H9 (cell line): ENCODE data around the gene CCR2. TPM values are rescaled to one million over a fixed set of nuclear protein-coding genes. Genes with fewer than 3 reads are reported as not detected.

Experiments
- DNase-seq: peaks from one replicate; pipeline ENCODE4 v3.0.0-alpha.2; 2017
- H2AFZ ChIP-seq: one replicate; pipeline ENCODE4 v1.6.1; 2013; ENCODE audit warnings: mild to moderate bottlenecking, low read length, control low read depth, moderate library complexity
- H2AK5ac ChIP-seq: 2 replicates; pipeline ENCODE4 v1.6.1; 2013; ENCODE audit warnings: low read length, control low read depth, mixed read lengths; ENCODE audit not compliant: insufficient read length
- H2BK120ac ChIP-seq: one replicate; pipeline ENCODE4 v1.6.1; 2013; ENCODE audit warnings: low read depth, mild to moderate bottlenecking, low read length, control low read depth, inconsistent platforms; ENCODE audit not compliant: poor library complexity, severe bottlenecking
- H2BK12ac ChIP-seq: 2 replicates; pipeline ENCODE4 v1.6.1; 2013; ENCODE audit warnings: low read length, control low read depth, mixed read lengths, low read depth; ENCODE audit not compliant: insufficient read length
- H2BK15ac ChIP-seq: 2 replicates; pipeline ENCODE4 v1.6.1; 2013; ENCODE audit warnings: low read depth, low read length, control low read depth
- H2BK20ac ChIP-seq: one replicate; pipeline ENCODE4 v1.6.1; 2013; ENCODE audit warnings: low read depth, mild to moderate bottlenecking, low read length, control low read depth, inconsistent platforms; ENCODE audit not compliant: poor library complexity, severe bottlenecking
- H2BK5ac ChIP-seq: 2 replicates; pipeline ENCODE4 v1.6.1; 2013; ENCODE audit warnings: low read length, control low read depth, mixed read lengths; ENCODE audit not compliant: insufficient read length
- H3K14ac ChIP-seq: 2 replicates; pipeline ENCODE4 v1.6.1; 2013; ENCODE audit warnings: low read length, control low read depth; ENCODE audit not compliant: insufficient read depth
- H3K18ac ChIP-seq: 2 replicates; pipeline ENCODE4 v1.6.1; 2013; ENCODE audit warnings: low read depth, mild to moderate bottlenecking, mixed read lengths, low read length, control low read depth; ENCODE audit not compliant: insufficient read length
- H3K23ac ChIP-seq: 2 replicates; pipeline ENCODE4 v1.6.1; 2013; ENCODE audit warnings: low read length, control low read depth, mixed read lengths, low read depth; ENCODE audit not compliant: insufficient read length
- H3K23me2 ChIP-seq: 2 replicates; pipeline ENCODE4 v1.6.1; 2013; ENCODE audit warnings: low read depth, mild to moderate bottlenecking, mixed read lengths, low read length, control low read depth; ENCODE audit not compliant: insufficient read length, poor library complexity, severe bottlenecking
- H3K27ac ChIP-seq: 2 replicates; pipeline ENCODE4 v1.5.1; 2013; ENCODE audit warnings: low read length, control low read depth, mixed read lengths, low read depth; ENCODE audit not compliant: insufficient read length
- H3K27me3 ChIP-seq: 2 replicates; pipeline ENCODE4 v1.6.1; 2013; ENCODE audit warnings: low read length, control low read depth, inconsistent platforms; ENCODE audit not compliant: insufficient read depth
- H3K4ac ChIP-seq: 2 replicates; pipeline ENCODE4 v1.6.1; 2013; ENCODE audit warnings: low read depth, mild to moderate bottlenecking, control low read depth, inconsistent platforms, low read length, moderate library complexity
- H3K4me1 ChIP-seq: 2 replicates; pipeline ENCODE4 v1.6.1; 2013; ENCODE audit warnings: low read length, control low read depth, inconsistent platforms; ENCODE audit not compliant: insufficient read depth
- H3K4me2 ChIP-seq: 2 replicates; pipeline ENCODE4 v1.6.1; 2013; ENCODE audit warnings: low read length, control low read depth, mixed read lengths; ENCODE audit not compliant: insufficient read length, insufficient read depth
- H3K56ac ChIP-seq: 2 replicates; pipeline ENCODE4 v1.6.1; 2013; ENCODE audit warnings: low read depth, mild to moderate bottlenecking, mixed read lengths, low read length, control low read depth; ENCODE audit not compliant: insufficient read length
- H3K79me1 ChIP-seq: 2 replicates; pipeline ENCODE4 v1.6.1; 2013; ENCODE audit warnings: low read depth, mild to moderate bottlenecking, moderate library complexity, low read length, control low read depth, inconsistent platforms; ENCODE audit not compliant: insufficient read depth, poor library complexity, severe bottlenecking
- H3K79me2 ChIP-seq: 2 replicates; pipeline ENCODE4 v1.6.1; 2013; ENCODE audit warnings: low read length, control low read depth, inconsistent platforms; ENCODE audit not compliant: insufficient read depth
- H3K9ac ChIP-seq: 2 replicates; pipeline ENCODE4 v1.6.1; 2013; ENCODE audit warnings: low read length, control low read depth, mixed read lengths; ENCODE audit not compliant: insufficient read length; ENCODE audit errors: extremely low read depth
- H3K9me3 ChIP-seq: one replicate; pipeline ENCODE4 v1.6.1; 2013; ENCODE audit warnings: low read depth, low read length, inconsistent platforms; ENCODE audit not compliant: control insufficient read depth
- H3T11ph ChIP-seq: one replicate; pipeline ENCODE4 v1.6.1; 2013; ENCODE audit warnings: mild to moderate bottlenecking, low read length, control low read depth, inconsistent platforms
- H4K20me1 ChIP-seq: one replicate; pipeline ENCODE4 v1.6.1; 2013; ENCODE audit not compliant: control insufficient read depth, insufficient read length, insufficient read depth
- H4K5ac ChIP-seq: 2 replicates; pipeline ENCODE4 v1.6.1; 2013; ENCODE audit warnings: low read depth, mild to moderate bottlenecking, mixed read lengths, low read length, control low read depth; ENCODE audit not compliant: insufficient read length
- H4K8ac ChIP-seq: replicated peaks from 2 replicates; pipeline ENCODE4 v1.6.1; 2013; ENCODE audit warnings: low read length, control low read depth, mixed read lengths, low read depth; ENCODE audit not compliant: insufficient read length
- H4K91ac ChIP-seq: 2 replicates; pipeline ENCODE4 v1.6.1; 2013; ENCODE audit warnings: low read depth, mild to moderate bottlenecking, moderate library complexity, mixed read lengths, low read length, control low read depth; ENCODE audit not compliant: insufficient read length
- H3K27ac Mint-ChIP-seq, 3 experiments: 2 replicates in 2 of 3; 3 replicates in 1 of 3; pipeline ENCODE4 v1.8.0; 2020 to 2021; ENCODE audit warnings: mixed read lengths in 3 of 3, mild to moderate bottlenecking in 1 of 3, moderate library complexity in 1 of 3
- H3K27me3 Mint-ChIP-seq: 2 replicates; pipeline ENCODE4 v1.8.0; 2021; ENCODE audit warnings: low read depth, mild to moderate bottlenecking, moderate library complexity, mixed read lengths
- H3K36me3 Mint-ChIP-seq, 3 experiments: 2 replicates in 2 of 3; 3 replicates in 1 of 3; pipeline ENCODE4 v1.8.0; 2020 to 2021; ENCODE audit warnings: low read depth in 3 of 3, mixed read lengths in 3 of 3; ENCODE audit not compliant: insufficient read depth in 1 of 3
- H3K4me1 Mint-ChIP-seq, 2 experiments: 2 replicates each; pipeline ENCODE4 v1.8.0; 2020; ENCODE audit warnings: mixed read lengths in 2 of 2
- H3K4me3 Mint-ChIP-seq, 2 experiments: 2 replicates in 1 of 2; 3 replicates in 1 of 2; pipeline ENCODE4 v1.8.0; 2020 to 2021; ENCODE audit warnings: mild to moderate bottlenecking in 2 of 2, mixed read lengths in 2 of 2, moderate library complexity in 1 of 2
- H3K9me3 Mint-ChIP-seq, 2 experiments: 2 replicates in 1 of 2; 3 replicates in 1 of 2; pipeline ENCODE4 v1.8.0; 2020; ENCODE audit warnings: mild to moderate bottlenecking in 2 of 2, mixed read lengths in 2 of 2, moderate library complexity in 1 of 2
- WGBS: extraction: QIAGEN DNeasy Blood & Tissue Kit; methylation state at CpG from one replicate; pipeline ENCODE4 v1.1.7; 2013; ENCODE audit warnings: missing lambda C conversion rate, low lambda C conversion rate, mixed read lengths; ENCODE audit not compliant: insufficient read length; ENCODE audit errors: extremely low coverage; 5-methylcytosine and 5-hydroxymethylcytosine counted together
- total RNA-seq: library from RNA; stranded (reverse); gene quantifications from 2 replicates; pipeline ENCODE4 v1.2.1, GENCODE V29; 2021
- TF ChIP-seq, protein P1 (sequence below): fragments of 200-600 bp; sonication (generic); conservative IDR thresholded peaks from 3 replicates; pipeline ENCODE4 v1.8.0; 2021; ENCODE audit warnings: antibody characterized with exemption, mild to moderate bottlenecking

CCR2 gene
- total RNA-seq, 1 experiment from 2014 or later, result not detected

DNA sequence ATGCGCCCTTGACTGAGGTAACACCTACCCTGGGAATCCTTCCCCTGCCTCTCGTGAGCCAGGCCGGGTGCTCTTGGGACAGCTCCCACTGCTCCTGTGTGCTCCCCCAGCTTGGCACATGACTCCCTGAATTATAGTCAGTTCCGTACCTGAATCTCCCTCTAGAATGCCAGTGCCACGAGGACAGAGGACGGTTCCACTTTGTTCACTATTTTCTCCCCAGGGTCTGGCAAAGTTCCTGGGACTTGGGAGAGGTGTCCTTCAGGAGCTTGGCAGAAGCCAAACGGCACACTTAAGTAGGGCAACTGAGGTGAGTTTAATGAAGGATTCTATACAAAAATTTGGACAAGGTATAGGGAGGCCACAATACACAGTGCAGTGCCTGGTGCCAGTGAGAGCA is 43.2 kb downstream of the CCR2 start:
- Histone ChIP-seq H4K91ac (no peak overlapping the region), H2BK12ac (no peak overlapping the region), H3T11ph (no peak overlapping the region), H3K4me1 (no peaks in the 10 kb centered on the region), H4K5ac (no peak overlapping the region), H4K8ac (no peak overlapping the region), H3K27me3 (no peaks in the 10 kb centered on the region), H3K18ac (no peak overlapping the region), H3K23ac (no peak overlapping the region), H3K79me2 (no peaks in the 10 kb centered on the region), H3K27ac (no peak overlapping the region), H3K9me3 (no peaks in the 10 kb centered on the region), H4K20me1 (no peaks in the 10 kb centered on the region), H3K23me2 (no peaks in the 10 kb centered on the region), H3K79me1 (no peaks in the 10 kb centered on the region), H2BK20ac (no peak overlapping the region), H2BK15ac (no peak overlapping the region), H3K9ac (no peak overlapping the region), H3K14ac (no peak overlapping the region), H2AFZ (no peak overlapping the region), H3K4ac (no peak overlapping the region), H3K4me2 (no peak overlapping the region), H2BK120ac (no peak overlapping the region), H2BK5ac (no peak overlapping the region), H3K56ac (no peak overlapping the region), H2AK5ac (no peak overlapping the region)
- TF ChIP-seq, protein P1, sequence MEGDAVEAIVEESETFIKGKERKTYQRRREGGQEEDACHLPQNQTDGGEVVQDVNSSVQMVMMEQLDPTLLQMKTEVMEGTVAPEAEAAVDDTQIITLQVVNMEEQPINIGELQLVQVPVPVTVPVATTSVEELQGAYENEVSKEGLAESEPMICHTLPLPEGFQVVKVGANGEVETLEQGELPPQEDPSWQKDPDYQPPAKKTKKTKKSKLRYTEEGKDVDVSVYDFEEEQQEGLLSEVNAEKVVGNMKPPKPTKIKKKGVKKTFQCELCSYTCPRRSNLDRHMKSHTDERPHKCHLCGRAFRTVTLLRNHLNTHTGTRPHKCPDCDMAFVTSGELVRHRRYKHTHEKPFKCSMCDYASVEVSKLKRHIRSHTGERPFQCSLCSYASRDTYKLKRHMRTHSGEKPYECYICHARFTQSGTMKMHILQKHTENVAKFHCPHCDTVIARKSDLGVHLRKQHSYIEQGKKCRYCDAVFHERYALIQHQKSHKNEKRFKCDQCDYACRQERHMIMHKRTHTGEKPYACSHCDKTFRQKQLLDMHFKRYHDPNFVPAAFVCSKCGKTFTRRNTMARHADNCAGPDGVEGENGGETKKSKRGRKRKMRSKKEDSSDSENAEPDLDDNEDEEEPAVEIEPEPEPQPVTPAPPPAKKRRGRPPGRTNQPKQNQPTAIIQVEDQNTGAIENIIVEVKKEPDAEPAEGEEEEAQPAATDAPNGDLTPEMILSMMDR, result no peak
- DNase-seq, result no peak
- Mint-ChIP-seq H3K27me3 (peaks cover 6% of the 10 kb centered on the region), H3K27ac (no peak overlapping the region), H3K9me3 (no peaks in the 10 kb centered on the region), H3K4me1 (peaks cover 9 to 16% of the 10 kb centered on the region in 2 experiments), H3K4me3 (no peak overlapping the region), H3K36me3 (no peaks in the 10 kb centered on the region)
- WGBS, result no CpG with 5 or more reads among the region's 7 CpGs
